ENCODE measurements around the gene LPGAT1. TPM values are rescaled to one million over a fixed set of nuclear protein-coding genes. Genes with fewer than 3 reads are reported as not detected.

The LPGAT1 gene
- total and polyA plus RNA-seq, 2 donors (not counting 3 experiments of a cell fraction or from before 2014, with no cell fraction given) = 6.1 to 46.0 TPM

DNA sequence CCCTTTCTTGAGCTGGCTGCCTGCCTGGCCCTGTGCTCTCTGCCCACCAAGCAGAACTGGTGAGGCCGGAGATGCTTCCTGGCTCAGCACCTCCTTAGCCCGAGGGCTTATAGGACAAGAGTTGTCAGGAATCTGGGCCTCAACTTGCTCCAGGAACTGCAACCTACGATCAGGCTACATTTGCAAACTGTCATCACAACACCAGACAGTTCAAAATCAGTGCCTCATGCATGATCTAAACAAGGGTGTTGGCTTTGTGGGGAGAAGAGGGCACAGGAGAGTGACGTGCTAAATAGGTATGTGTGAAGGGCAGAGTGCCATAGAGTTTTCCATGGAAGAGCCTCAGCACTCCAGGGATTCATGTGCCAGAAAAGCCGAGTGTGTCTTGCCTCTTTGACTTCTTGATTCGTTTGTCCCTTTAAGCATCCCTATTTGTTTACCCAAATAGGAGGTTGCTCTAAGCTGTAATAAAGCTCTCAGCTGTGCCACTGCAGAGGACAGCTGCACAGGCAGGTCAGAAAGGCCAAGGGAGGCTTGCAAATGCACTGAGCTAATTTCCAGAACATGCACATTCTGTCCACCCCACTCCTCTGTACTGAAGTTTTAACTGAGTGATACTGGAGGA, 125.0 kb downstream of the LPGAT1 start:
- Histone ChIP-seq H3K79me2 (ENCODE audit: control insufficient read depth, insufficient read depth, low read length) (no peaks in the 10 kb centered on the region), H3K36me3 (ENCODE audit: control insufficient read depth in 2 of 2, extremely low read depth in 1 of 2, insufficient read depth in 2 of 2, low read length in 2 of 2) (no peaks in the 10 kb centered on the region), H2AFZ (ENCODE audit: low read depth, low read length) (no peak overlapping the region), H3K27me3 (ENCODE audit: control insufficient read depth in 2 of 2, insufficient read depth in 2 of 2, low read length in 2 of 2) (peaks cover 5 to 6% of the 10 kb centered on the region in 2 experiments), H3K4me2 (ENCODE audit: insufficient read depth, low read length) (no peak overlapping the region), H4K20me1 (replicated peaks; ENCODE audit: control insufficient read depth, extremely low read depth, insufficient read depth, low read length) (no peaks in the 10 kb centered on the region), H3K4me3 (replicated peaks in 1 of 3; ENCODE audit: insufficient read depth in 1 of 3, low read depth in 1 of 3, low read length in 3 of 3) (no peak overlapping the region), H3K9ac (replicated peaks; ENCODE audit: extremely low read depth, insufficient read depth, low read length) (no peak overlapping the region), H3K4me1 (ENCODE audit: control insufficient read depth, extremely low read depth, insufficient read depth, low read length) (no peaks in the 10 kb centered on the region), H3K27ac (ENCODE audit: insufficient read depth, low read depth, low read length) (no peak overlapping the region), H3K9me3 (replicated peaks; ENCODE audit: control insufficient read depth, insufficient read depth, low read length) (no peaks in the 10 kb centered on the region), H3K9me1 (replicated peaks; ENCODE audit: control insufficient read depth, extremely low read depth, insufficient read depth, low read length) (no peaks in the 10 kb centered on the region)
- DNase-seq (ENCODE audit: low read depth, low spot score) (no peak), FAIRE-seq (no peak)
- TF ChIP-seq POLR2AphosphoS5 (IDR thresholded peaks at IDR 0.05; ENCODE audit: insufficient read depth, low read depth, low read length) (no peak), MYC (IDR thresholded peaks at IDR 0.05; ENCODE audit: low read depth, low read length) (no peak), JUN (IDR thresholded peaks at IDR 0.05; ENCODE audit: borderline replicate concordance, insufficient read depth, insufficient read length, low read depth) (no peak), POLR2A (IDR thresholded peaks at IDR 0.05; ENCODE audit: low read depth, low read length) (no peak), EZH2 (IDR thresholded peaks at IDR 0.05; ENCODE audit: borderline replicate concordance, low read depth, low read length, severe bottlenecking) (no peak), CTCF (IDR thresholded peaks at IDR 0.05; ENCODE audit: extremely low read depth in 1 of 2, insufficient read depth in 1 of 2, low read depth in 1 of 2, low read length in 2 of 2) (no peak), FOS (IDR thresholded peaks at IDR 0.05; ENCODE audit: borderline replicate concordance, insufficient read depth, low read length) (no peak), GATA2 (IDR thresholded peaks at IDR 0.05; ENCODE audit: insufficient read depth, insufficient read length, low read depth, low read length) (no peak)
- TF ChIP-seq, protein P1, sequence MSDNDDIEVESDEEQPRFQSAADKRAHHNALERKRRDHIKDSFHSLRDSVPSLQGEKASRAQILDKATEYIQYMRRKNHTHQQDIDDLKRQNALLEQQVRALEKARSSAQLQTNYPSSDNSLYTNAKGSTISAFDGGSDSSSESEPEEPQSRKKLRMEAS (IDR thresholded peaks at IDR 0.05; ENCODE audit: insufficient read depth, insufficient read length) = no peak
- no TSS peak for BruUV-seq (replicated peaks)
- CTCF ChIA-PET = no interaction called here
- intact Hi-C loops (cut with micrococcal nuclease) = no loop called here
- dilution Hi-C loops (cut with MboI; ENCODE audit: extremely low pct_ligation_motif_present, low sequenced_read_pairs) = no loop called here
- POLR2A ChIA-PET = no interaction called here
